ENCODE results near the gene FAM184A. TPM values are rescaled to one million over a fixed set of nuclear protein-coding genes. Genes with fewer than 3 reads are reported as not detected.
A peak's percentile ranks its signal among the peaks of the same experiment; 100 is the strongest.

FAM184A gene
- total RNA-seq, 1 donor from 2014 or later, result 2.4 TPM

GRCh38 chr6:118935978-118936703 is 142.3 kb downstream of the FAM184A start:
- ATAC-seq, result no peak
- intact Hi-C loops (cut with DNase I), result loop anchor here (2.0 kb wide), 1 partner anchor 41 kb away; the partner anchor contains the start of gene ASF1A
- no peak for DNase-seq (ENCODE audit: missing footprints)

GRCh38 chr6:118935331-118935668 is 143.2 kb downstream of the FAM184A start:
- intact Hi-C loops (cut with DNase I), result loop anchor here (2.0 kb wide), 1 partner anchor 40 kb away; the partner anchor contains the start of gene ASF1A
- DNase-seq (ENCODE audit: missing footprints), result no peak
- no peak for ATAC-seq

GRCh38 chr6:118934461-118935330 is 143.8 kb downstream of the FAM184A start, which contains the start of gene MCM9:
Gene MCM9 (minus strand): TSS chr6:118935159. CDS start chr6:118931723, 3,436 bp downstream.
- ATAC-seq (peak; percentile 98), DNase-seq (ENCODE audit: missing footprints) (peak; percentile 95)
- intact Hi-C loops (cut with DNase I), result loop anchor here (2.0 kb wide), 1 partner anchor 40 kb away; the partner anchor contains the start of gene ASF1A

GRCh38 chr6:118933855-118934460 is 144.5 kb downstream of the FAM184A start:
- intact Hi-C loops (cut with DNase I), result loop anchor here (2.0 kb wide), 1 partner anchor 39 kb away; the partner anchor contains the start of gene ASF1A
- no peak for ATAC-seq
- DNase-seq (ENCODE audit: missing footprints), result no peak

- DNase-seq (ENCODE audit: missing footprints) (no peak), ATAC-seq (no peak)
- intact Hi-C loops (cut with DNase I), result no loop called here
Measured at GRCh38 chr6:118932421-118932820, 146.0 kb downstream of the FAM184A start.

GRCh38 chr6:118931436-118931835 is 147.0 kb downstream of the FAM184A start:
- no peak for ATAC-seq
- intact Hi-C loops (cut with DNase I), result no loop called here
- DNase-seq (ENCODE audit: missing footprints), result no peak

- DNase-seq (ENCODE audit: missing footprints) (no peak), ATAC-seq (no peak)
- intact Hi-C loops (cut with DNase I), result no loop called here
Measured at GRCh38 chr6:118930680-118931079, 147.8 kb downstream of the FAM184A start.

- no peak for DNase-seq (ENCODE audit: missing footprints)
- ATAC-seq, result no peak
- intact Hi-C loops (cut with DNase I), result no loop called here
Measured at GRCh38 chr6:118923035-118923434, 155.4 kb downstream of the FAM184A start.

GRCh38 chr6:118921084-118921483 is 157.4 kb downstream of the FAM184A start:
- intact Hi-C loops (cut with DNase I), result no loop called here
- ATAC-seq (no peak), DNase-seq (ENCODE audit: missing footprints) (no peak)

- ATAC-seq (no peak), DNase-seq (ENCODE audit: missing footprints) (no peak)
- intact Hi-C loops (cut with DNase I), result no loop called here
Measured at GRCh38 chr6:118918329-118918725, 160.1 kb downstream of the FAM184A start.

- ATAC-seq (no peak), DNase-seq (ENCODE audit: missing footprints) (no peak)
- intact Hi-C loops (cut with DNase I), result no loop called here
Measured at GRCh38 chr6:118917546-118918328, 160.7 kb downstream of the FAM184A start.

GRCh38 chr6:118914598-118914997 is 163.9 kb downstream of the FAM184A start:
- ATAC-seq, result no peak
- DNase-seq (ENCODE audit: missing footprints), result no peak
- intact Hi-C loops (cut with DNase I), result no loop called here

GRCh38 chr6:118913161-118913560 is 165.3 kb downstream of the FAM184A start:
- DNase-seq (ENCODE audit: missing footprints), result no peak
- no peak for ATAC-seq
- intact Hi-C loops (cut with DNase I), result no loop called here

- intact Hi-C loops (cut with DNase I), result no loop called here
- DNase-seq (ENCODE audit: missing footprints), result no peak
- ATAC-seq, result no peak
Measured at GRCh38 chr6:118912646-118913045, 165.8 kb downstream of the FAM184A start.

Small RNAs within 50 kb of the gene (microRNA-seq; reads per million reads assigned to microRNA genes)
- gene MIR548B, result not detected

Other genes starting within 250 kb of the FAM184A start
- gene ASF1A, start 184.5 kb downstream of the FAM184A start, total RNA-seq, result 21.7 TPM
- 4.5 TPM for gene MCM9, start 143.5 kb downstream of the FAM184A start, total RNA-seq

Measured in Right ventricle myocardium inferior (tissue), 1 donor.